Choroid plexus epithelial cell (primary cell): Measurements from ENCODE around the gene PTMA.

ENCODE experiments used
- DNase-seq: peaks from one replicate; pipeline ENCODE4 v3.0.0-alpha.2; 2010; ENCODE audit warnings: low read depth
- H3K4me3 ChIP-seq: 2 replicates; pipeline ENCODE4 v1.5.1; 2011; ENCODE audit warnings: low read depth, mild to moderate bottlenecking, control low read depth, low read length, moderate library complexity
- TF ChIP-seq, protein P1 (sequence below): conservative IDR thresholded peaks from 2 replicates; pipeline ENCODE4 v1.5.1; 2011; ENCODE audit warnings: low read depth, mild to moderate bottlenecking, control low read depth, inconsistent platforms, low read length, moderate library complexity

The PTMA gene

DNA sequence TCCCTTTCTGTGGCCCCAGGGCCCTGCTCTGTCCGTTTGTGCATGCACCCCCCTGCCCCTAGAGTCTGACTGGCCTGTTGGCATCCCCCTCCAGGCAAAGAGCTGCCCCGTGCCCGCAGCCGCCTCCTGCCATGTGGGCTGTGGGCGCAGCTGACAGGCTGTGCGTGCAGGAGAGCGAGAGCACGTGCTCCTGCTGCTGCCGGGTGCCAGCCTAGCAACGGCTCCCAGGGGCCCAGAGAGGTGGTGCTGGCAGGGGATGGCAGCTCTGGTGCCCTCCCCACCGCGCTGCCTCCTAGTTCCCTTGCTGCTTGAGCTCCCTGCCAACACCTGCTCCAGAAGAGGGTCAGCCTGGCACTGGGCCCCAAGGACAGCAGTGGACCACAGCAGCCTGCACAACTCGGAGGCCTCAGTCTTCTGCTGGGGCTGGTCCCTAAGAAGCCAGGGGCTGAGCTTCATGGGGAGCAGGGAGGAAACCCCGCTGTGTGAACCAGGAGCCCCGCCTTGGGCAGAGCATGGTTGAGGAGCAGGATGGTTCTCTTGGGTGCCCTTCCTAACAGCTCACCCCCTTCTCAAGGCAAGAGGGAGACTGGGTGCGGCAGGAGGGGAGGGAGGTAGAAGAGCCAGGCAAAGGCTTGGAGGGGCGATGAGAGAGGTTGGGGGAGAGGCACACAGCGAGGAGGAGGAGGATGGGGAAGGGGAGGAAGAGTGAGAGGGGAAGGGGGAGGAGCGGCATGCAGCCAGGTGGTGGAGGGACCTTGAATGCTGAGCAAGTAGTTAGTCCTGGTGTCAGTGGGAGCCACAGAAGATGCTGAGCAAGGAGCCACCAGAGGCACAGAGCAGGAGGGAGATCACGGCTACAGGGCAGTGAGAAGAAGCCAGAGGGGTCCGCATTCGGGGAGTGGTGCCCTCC is 23.8 kb upstream of the PTMA start:
- TF ChIP-seq, protein P1, sequence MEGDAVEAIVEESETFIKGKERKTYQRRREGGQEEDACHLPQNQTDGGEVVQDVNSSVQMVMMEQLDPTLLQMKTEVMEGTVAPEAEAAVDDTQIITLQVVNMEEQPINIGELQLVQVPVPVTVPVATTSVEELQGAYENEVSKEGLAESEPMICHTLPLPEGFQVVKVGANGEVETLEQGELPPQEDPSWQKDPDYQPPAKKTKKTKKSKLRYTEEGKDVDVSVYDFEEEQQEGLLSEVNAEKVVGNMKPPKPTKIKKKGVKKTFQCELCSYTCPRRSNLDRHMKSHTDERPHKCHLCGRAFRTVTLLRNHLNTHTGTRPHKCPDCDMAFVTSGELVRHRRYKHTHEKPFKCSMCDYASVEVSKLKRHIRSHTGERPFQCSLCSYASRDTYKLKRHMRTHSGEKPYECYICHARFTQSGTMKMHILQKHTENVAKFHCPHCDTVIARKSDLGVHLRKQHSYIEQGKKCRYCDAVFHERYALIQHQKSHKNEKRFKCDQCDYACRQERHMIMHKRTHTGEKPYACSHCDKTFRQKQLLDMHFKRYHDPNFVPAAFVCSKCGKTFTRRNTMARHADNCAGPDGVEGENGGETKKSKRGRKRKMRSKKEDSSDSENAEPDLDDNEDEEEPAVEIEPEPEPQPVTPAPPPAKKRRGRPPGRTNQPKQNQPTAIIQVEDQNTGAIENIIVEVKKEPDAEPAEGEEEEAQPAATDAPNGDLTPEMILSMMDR: no peak
- DNase-seq: no peak
- H3K4me3 ChIP-seq: no peak overlapping the region

DNA sequence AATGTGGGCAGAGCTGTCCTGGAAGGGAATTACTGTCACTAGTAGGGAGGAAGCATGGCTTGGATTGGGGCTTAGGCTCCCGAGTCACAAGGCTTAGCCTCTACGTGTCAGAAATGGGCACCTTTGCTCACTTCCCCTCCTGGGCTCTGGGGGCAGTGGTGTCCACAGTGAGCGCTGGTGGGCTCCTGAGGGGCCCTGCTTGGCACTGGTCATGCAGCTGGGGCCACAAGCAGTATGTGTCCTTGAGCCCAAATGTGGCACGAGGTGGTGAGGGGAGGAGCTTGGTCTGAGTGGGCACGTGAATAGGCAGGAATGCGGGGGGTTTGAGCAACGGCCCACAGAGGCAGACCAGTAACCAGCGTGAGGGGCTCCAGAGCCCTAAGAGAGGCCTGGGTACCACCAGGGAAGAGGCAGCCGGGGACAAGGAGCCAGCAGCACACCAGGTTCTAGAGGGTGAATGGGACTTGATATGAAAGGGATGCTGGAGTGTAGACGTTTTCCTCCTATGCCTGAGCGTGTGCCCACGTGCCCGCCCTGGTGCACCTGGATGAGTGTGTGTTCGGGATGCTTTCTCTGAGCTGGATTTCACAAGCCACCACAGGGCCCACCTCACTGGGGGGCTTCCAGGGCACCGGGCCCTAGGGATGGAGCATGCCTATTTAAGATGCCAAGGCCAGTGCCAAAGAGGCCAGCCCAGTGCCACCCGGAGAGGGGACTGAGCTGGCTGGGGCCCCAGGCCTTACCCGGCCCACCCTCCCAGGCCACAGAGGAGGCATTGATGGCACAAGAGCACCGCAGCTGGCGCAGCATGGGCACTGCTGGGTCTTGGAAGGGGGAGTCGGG is 22.8 kb upstream of the PTMA start:
- TF ChIP-seq, protein P1: peak; percentile 42
- no peak for DNase-seq
- no peak overlapping the region for H3K4me3 ChIP-seq

DNA sequence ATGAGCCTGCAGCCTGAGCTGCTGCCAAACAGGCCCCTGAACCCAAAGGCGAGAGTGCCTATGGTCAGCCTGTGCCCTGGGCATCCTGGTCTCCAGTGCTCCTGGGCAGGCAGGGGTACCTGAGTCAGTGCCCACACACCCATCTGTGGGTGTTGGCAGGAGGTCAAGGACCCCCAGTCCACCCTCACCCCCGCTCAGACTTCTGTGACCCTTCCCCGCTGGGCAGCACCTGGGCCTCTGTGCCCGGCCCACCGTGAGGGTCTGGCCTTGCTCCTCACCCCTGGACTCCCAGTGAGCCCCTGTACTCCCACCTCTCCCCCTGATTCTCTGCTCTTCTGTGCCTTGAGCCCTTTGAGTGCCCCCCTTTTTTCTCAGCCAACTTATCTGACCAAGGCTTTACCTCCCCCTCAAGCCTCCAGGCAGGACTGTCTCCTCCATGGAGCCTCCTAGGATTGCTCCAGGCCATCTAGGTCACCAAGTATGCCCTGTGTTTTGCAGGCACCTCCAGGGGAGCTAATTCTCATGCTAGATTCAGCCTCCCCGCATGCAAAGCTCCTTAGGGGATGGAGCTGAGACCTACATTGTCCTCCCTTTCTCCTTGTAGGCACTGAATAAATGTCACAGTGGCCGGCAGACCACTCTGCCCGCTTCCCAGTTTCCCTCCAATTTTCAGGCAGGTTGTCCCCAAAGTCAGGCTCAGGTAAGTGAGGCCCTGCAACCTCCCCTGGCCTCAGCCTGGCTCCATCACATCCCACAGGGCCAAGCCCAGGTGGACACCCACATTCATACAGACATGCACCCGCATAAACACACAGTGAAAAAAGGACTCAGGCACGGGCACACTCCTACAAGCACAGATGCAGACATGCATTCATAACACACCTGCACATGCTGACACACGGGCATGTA is 21.9 kb upstream of the PTMA start:
- no peak for DNase-seq
- TF ChIP-seq, protein P1: no peak
- no peak overlapping the region for H3K4me3 ChIP-seq

DNA sequence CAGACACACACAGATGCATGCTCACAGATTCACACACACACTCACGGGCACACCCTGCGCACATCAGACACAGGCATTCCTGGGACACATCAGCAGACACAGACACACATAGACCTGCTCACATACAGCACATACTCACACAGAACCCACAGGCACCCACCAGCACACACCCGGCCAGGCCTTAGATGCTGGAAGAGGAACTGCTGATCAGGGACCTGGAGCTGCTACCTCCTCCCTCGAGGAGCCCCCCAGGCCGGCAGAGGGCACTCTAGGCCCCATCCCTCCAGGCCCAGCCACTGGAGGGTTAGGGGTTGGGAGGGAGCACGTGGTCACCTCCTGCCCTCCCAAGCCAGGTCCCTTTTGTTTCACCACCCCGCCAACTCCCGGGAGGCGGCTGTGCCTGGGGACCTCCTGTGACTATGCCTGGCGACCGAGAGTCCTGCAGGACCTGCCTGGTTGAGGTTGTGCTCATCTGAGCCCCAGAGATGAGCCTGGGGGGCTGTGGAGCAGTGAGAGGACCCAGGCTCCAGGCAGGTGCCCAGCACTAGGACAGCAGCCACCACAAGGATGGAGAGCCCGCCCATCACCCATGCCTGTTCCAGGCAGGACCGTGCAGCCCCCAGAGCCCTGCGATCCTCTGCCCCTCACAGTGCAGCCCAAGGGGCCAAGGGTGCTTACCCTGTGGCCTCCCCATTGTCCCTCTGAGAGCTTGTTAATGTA is 21.0 kb upstream of the PTMA start:
- peak; percentile 52 for DNase-seq
- TF ChIP-seq, protein P1: peak; percentile 67
- no peak overlapping the region for H3K4me3 ChIP-seq

DNA sequence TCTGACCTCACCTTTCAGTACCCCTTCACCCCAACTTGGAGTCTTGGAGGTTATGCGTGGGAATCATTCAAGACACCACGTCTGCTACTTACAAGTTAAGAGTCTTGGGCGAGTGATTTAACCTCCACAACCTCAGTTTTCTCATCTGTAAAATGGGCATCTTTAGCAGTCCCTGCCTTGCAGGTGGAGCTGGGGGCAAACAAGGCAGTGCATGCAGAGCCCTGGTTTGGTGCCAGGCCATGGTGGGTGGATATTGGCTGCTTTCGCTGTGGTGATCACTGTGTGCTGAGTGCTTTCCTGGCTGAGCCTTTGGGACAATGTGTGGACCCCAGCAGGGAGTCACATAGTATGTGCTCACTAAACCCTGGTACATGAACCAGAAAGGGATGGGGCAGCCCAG is 20.4 kb upstream of the PTMA start:
- no peak for DNase-seq
- no peak overlapping the region for H3K4me3 ChIP-seq
- TF ChIP-seq, protein P1: no peak

DNA sequence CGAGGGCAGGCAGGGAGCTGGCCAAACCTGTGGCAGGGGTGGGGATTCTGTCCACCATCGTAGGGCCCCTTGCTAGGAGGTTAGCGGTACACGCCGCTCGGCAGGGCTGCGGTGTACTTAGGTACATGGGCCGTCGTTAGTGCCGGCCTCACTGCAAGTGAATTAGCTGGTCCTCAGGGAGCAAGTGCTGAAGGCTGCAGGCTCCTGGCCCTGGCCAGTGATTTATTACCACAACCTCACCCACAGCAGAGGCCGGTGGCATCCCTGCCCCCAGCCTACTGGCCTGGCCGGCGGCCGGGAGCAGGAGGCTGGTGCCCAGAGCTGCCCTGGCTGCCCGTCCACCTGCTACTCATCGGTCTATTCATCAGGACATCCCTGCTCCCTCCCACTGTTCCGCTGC is 19.6 kb upstream of the PTMA start:
- no peak overlapping the region for H3K4me3 ChIP-seq
- DNase-seq: no peak

More for the DNA sequence above, 19.6 kb upstream of the PTMA start:
- TF ChIP-seq, protein P1: no peak
